Esophagus muscularis mucosa (tissue), 3 donors: ENCODE measurements around the gene DEDD2.

Experiments
- POLR2A ChIP-seq: fragments of 450-650 bp; IDR thresholded peaks from one replicate; pipeline ENCODE4 v1.6.1; 2017; ENCODE audit warnings: antibody characterized with exemption, moderate library complexity, mild to moderate bottlenecking, low read depth
- POLR2AphosphoS5 ChIP-seq, 2 donors: sonication (generic); formaldehyde crosslinking; IDR thresholded peaks; one replicate each; pipeline ENCODE4 v1.6.1; 2017; ENCODE audit warnings: antibody characterized with exemption in 2 of 2
- TF ChIP-seq, protein P1 (sequence below), 3 experiments: fragments of 200-600 bp in 2 of 3; fragments of 450-650 bp in 1 of 3; sonication (generic) in 2 of 3; IDR thresholded peaks; one replicate each; pipeline ENCODE4 v1.5.1; 2017 to 2019; ENCODE audit warnings: antibody characterized with exemption in 3 of 3, mild to moderate bottlenecking in 2 of 3, moderate library complexity in 1 of 3

DNA sequence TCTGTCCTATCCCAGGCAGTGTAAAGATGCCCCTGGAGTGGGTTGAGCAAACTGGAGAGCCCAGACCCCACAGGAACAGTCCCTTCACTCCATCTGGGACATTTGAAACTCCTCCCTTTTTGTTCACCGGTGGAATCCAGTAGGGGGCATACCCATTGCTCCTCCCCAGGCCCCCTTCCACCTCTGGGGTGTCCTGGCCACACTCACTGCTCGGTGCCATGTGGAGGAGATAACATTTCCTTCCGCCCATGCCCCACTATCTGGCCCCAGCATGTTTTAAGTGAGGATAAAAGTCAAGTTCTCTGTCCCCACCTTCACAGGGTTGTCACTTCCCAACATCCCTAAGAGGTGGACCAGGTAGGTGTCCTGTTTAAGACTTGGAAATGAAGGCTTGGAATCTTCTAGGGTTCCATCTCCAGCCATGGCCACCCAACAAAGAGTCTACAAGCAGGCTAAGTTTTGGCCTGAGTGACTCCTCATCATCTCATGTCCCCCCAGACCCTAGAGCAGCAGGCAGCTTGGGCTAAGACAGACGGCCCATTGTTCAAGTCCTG lies 11.9 kb upstream of the DEDD2 start:
- TF ChIP-seq, protein P1, sequence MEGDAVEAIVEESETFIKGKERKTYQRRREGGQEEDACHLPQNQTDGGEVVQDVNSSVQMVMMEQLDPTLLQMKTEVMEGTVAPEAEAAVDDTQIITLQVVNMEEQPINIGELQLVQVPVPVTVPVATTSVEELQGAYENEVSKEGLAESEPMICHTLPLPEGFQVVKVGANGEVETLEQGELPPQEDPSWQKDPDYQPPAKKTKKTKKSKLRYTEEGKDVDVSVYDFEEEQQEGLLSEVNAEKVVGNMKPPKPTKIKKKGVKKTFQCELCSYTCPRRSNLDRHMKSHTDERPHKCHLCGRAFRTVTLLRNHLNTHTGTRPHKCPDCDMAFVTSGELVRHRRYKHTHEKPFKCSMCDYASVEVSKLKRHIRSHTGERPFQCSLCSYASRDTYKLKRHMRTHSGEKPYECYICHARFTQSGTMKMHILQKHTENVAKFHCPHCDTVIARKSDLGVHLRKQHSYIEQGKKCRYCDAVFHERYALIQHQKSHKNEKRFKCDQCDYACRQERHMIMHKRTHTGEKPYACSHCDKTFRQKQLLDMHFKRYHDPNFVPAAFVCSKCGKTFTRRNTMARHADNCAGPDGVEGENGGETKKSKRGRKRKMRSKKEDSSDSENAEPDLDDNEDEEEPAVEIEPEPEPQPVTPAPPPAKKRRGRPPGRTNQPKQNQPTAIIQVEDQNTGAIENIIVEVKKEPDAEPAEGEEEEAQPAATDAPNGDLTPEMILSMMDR (IDR thresholded peaks at IDR 0.05): no peak
- TF ChIP-seq POLR2A (no peak), POLR2AphosphoS5 (IDR thresholded peaks at IDR 0.05) (no peak)
